ENCODE results near the gene MAN2B1. TPM values are rescaled to one million over a fixed set of nuclear protein-coding genes. Genes with fewer than 3 reads are reported as not detected.
A peak's percentile ranks its signal among the peaks of the same experiment; 100 is the strongest.
"Not testable (repeated sequence)": the region's sequence is repeated elsewhere in the genome, so short reads cannot be mapped to it uniquely, and the experiment has no call there.

Gene MAN2B1
- polyA plus RNA-seq, 2 of the 4 experiments (the other 2 are of a cell fraction), result 13.0 to 16.3 TPM

GRCh38 chr19:12713304-12713703 is 46.8 kb upstream of the MAN2B1 start:
- ATAC-seq; DNase-seq (ENCODE audit: low read depth in 1 of 2, low spot score in 1 of 2); H3K4me2 ChIP-seq; H3K9me3 ChIP-seq; POLR2A ChIA-PET; FAIRE-seq; H3K4me3 ChIP-seq; H3K4me1 ChIP-seq; H3K27ac ChIP-seq: not testable (repeated sequence)
- CTCF ChIA-PET, result interaction anchor here (1.3 to 7.4 kb wide), 4 partner anchors 44 to 135 kb away, joined by 3 to 46 read pairs (median 5); no protein-coding TSS in a partner anchor
- WGBS (ENCODE audit: missing lambda C conversion rate), result 91% methylated on average over 9 of the region's 9 CpGs
- TF ChIP-seq ZC3H11A (IDR thresholded peaks at IDR 0.05), result peak; percentile 46

- H3K9me3 ChIP-seq; ATAC-seq; POLR2A ChIA-PET; DNase-seq (ENCODE audit: low read depth in 1 of 2, low spot score in 1 of 2); H3K4me3 ChIP-seq; H3K4me2 ChIP-seq; H3K27ac ChIP-seq; FAIRE-seq; H3K4me1 ChIP-seq: not testable (repeated sequence)
- CTCF ChIA-PET, result interaction anchor here (0.7 to 1.6 kb wide), 2 partner anchors 35 to 86 kb away, joined by 3 to 7 read pairs; no protein-coding TSS in a partner anchor
- WGBS (ENCODE audit: missing lambda C conversion rate), result 37% methylated on average over 13 of the region's 14 CpGs
Observed at GRCh38 chr19:12712077-12712476, 45.5 kb upstream of the MAN2B1 start.

- 91% methylated on average over 12 of the region's 17 CpGs for WGBS (ENCODE audit: missing lambda C conversion rate)
- H3K27ac ChIP-seq, result no peak overlapping the region
- ATAC-seq, result no peak
- no peaks in the 10 kb centered on the region for H3K9me3 ChIP-seq
- no peak for TF ChIP-seq CHD2 (IDR thresholded peaks at IDR 0.05; ENCODE audit: low read length, partially characterized antibody)
- TF ChIP-seq REST (IDR thresholded peaks at IDR 0.05), result no peak
- TF ChIP-seq HOXA7 (CRISPR knock-in tag; IDR thresholded peaks at IDR 0.05), result no peak
- no peak for TF ChIP-seq CBX2 (IDR thresholded peaks at IDR 0.05; ENCODE audit: borderline replicate concordance, low read depth)
- no peak for TF ChIP-seq ZC3H11A (IDR thresholded peaks at IDR 0.05)
- TF ChIP-seq RAD21 (conservative IDR thresholded peaks at IDR 0.05 in 1 of 2, IDR thresholded peaks at IDR 0.05 in 1 of 2), result no peak
- TF ChIP-seq ELK1 (IDR thresholded peaks at IDR 0.05; ENCODE audit: low read depth, low read length), result no peak
- H3K4me1 ChIP-seq, result no peaks in the 10 kb centered on the region
- no peak for FAIRE-seq
- no peak overlapping the region for H3K4me3 ChIP-seq
- DNase-seq (ENCODE audit: low read depth in 1 of 2, low spot score in 1 of 2), result no peak
- no peak overlapping the region for H3K4me2 ChIP-seq
- ChIA-PET POLR2A (no interaction called here), CTCF (interaction anchor here (1.0 to 1.6 kb wide), 2 partner anchors 34 to 49 kb away, joined by 7 read pairs; no protein-coding TSS in a partner anchor)
Observed at GRCh38 chr19:12711187-12711586, 44.6 kb upstream of the MAN2B1 start.

- Histone ChIP-seq H3K9me3 (no peaks in the 10 kb centered on the region), H3K27ac (no peak overlapping the region), H3K4me1 (no peaks in the 10 kb centered on the region), H3K4me3 (no peak overlapping the region), H3K4me2 (no peak overlapping the region)
- ATAC-seq (no peak), DNase-seq (ENCODE audit: low read depth in 1 of 2, low spot score in 1 of 2) (no peak), FAIRE-seq (no peak)
- ChIA-PET POLR2A (interaction anchor here (0.7 kb wide), 2 partner anchors 29 to 77 kb away, joined by 3 to 6 read pairs; partner anchors contain the start of gene GET3), CTCF (interaction anchor here (0.7 to 2.9 kb wide), 7 partner anchors 11 to 1853 kb away, joined by 3 to 11 read pairs (median 5); no protein-coding TSS in a partner anchor)
- TF ChIP-seq JUN (IDR thresholded peaks at IDR 0.05) (no peak), KDM5A (IDR thresholded peaks at IDR 0.05) (no peak), MYC (IDR thresholded peaks at IDR 0.05; ENCODE audit: borderline replicate concordance, low read length) (no peak), TFCP2L1 (CRISPR knock-in tag; IDR thresholded peaks at IDR 0.05) (no peak), ATOH8 (CRISPR knock-in tag; IDR thresholded peaks at IDR 0.05; ENCODE audit: low read depth) (no peak), E2F6 (IDR thresholded peaks at IDR 0.05; ENCODE audit: borderline replicate concordance, low read depth) (no peak), EHMT2 (IDR thresholded peaks at IDR 0.05; ENCODE audit: low read depth) (no peak), CBX8 (IDR thresholded peaks at IDR 0.05) (no peak), KDM1A (IDR thresholded peaks at IDR 0.05; ENCODE audit: low read depth) (no peak), NPAS2 (CRISPR knock-in tag; IDR thresholded peaks at IDR 0.05; ENCODE audit: borderline replicate concordance) (no peak), NFE2L2 (conservative IDR thresholded peaks at IDR 0.05; ENCODE audit: low read length) (no peak), HEYL (CRISPR knock-in tag; IDR thresholded peaks at IDR 0.05) (no peak), HOXB13 (CRISPR knock-in tag; IDR thresholded peaks at IDR 0.05; ENCODE audit: low read depth) (no peak), RAD21 (conservative IDR thresholded peaks at IDR 0.05 in 1 of 2, IDR thresholded peaks at IDR 0.05 in 1 of 2) (no peak)
- 95% methylated on average over 8 of the region's 8 CpGs for WGBS (ENCODE audit: missing lambda C conversion rate)
Observed at GRCh38 chr19:12708641-12709040, 42.1 kb upstream of the MAN2B1 start.

Data from A549 (cell line).